Measurements from ENCODE around the gene C2orf15.
A peak's percentile ranks its signal among the peaks of the same experiment; 100 is the strongest.

C2orf15 gene

GRCh38 chr2:99152199-99152895 lies 10.8 kb downstream of the C2orf15 start:
- Histone ChIP-seq H3K27ac (ENCODE audit: extremely low read depth, low read depth, low read length) (no peak overlapping the region), H3K36me3 (ENCODE audit: control insufficient read depth in 2 of 2, insufficient read depth in 1 of 2, low read length in 2 of 2) (peaks cover 0 to 9% of the 10 kb centered on the region in 2 experiments; a peak in 2 of 3 replicates), H3K4me3 (ENCODE audit: low read depth, low read length) (no peak overlapping the region), H3K4me1 (ENCODE audit: control insufficient read depth, insufficient read depth, low read length) (peaks cover 3% of the 10 kb centered on the region; the same call in 1 of the 2 replicates), H3K9me3 (ENCODE audit: control insufficient read depth, insufficient read depth, low read depth, low read length) (no peaks in the 10 kb centered on the region)
- ChIA-PET POLR2A (interaction anchor here (5.8 kb wide), 1 partner anchor 11 kb away, joined by 58 read pairs; the partner anchor contains the start of gene C2orf15), CTCF (interaction anchor here (0.8 kb wide), 1 partner anchor 185 kb away, joined by 3 read pairs; the partner anchor contains the start of gene EIF5B)
- TF ChIP-seq MZF1 (tag by site-specific recombination; IDR thresholded peaks at IDR 0.05; ENCODE audit: borderline replicate concordance) (no peak), PBX3 (CRISPR knock-in tag; IDR thresholded peaks at IDR 0.05) (no peak), GLIS1 (tag by site-specific recombination; IDR thresholded peaks at IDR 0.05) (no peak), GLI4 (tag by site-specific recombination; IDR thresholded peaks at IDR 0.05) (no peak), ZNF449 (tag by site-specific recombination; IDR thresholded peaks at IDR 0.05) (no peak), PRDM1 (tag by site-specific recombination; IDR thresholded peaks at IDR 0.05) (0 out of 2 replicates have a peak, but pooled peaks have one; percentile 28), ZNF48 (tag by site-specific recombination; IDR thresholded peaks at IDR 0.05) (no peak), ZNF501 (tag by site-specific recombination; IDR thresholded peaks at IDR 0.05) (no peak)

GRCh38 chr2:99153921-99154604 lies 12.6 kb downstream of the C2orf15 start:
- H3K4me1 ChIP-seq (ENCODE audit: control insufficient read depth, insufficient read depth, low read length), result peaks cover 3% of the 10 kb centered on the region; the same call in 1 of the 2 replicates
- ChIA-PET CTCF (interaction anchor here (1.7 kb wide), 1 partner anchor 13 kb away, joined by 3 read pairs; no protein-coding TSS in a partner anchor), POLR2A (interaction anchor here (1.2 to 5.8 kb wide), 7 partner anchors 13 to 183 kb away, joined by 3 to 58 read pairs (median 4); partner anchors contain the start of genes C2orf15, EIF5B, MITD1 and MRPL30)
- H3K27ac ChIP-seq (ENCODE audit: extremely low read depth, low read depth, low read length), result 0 out of 2 replicates have a peak overlapping the region, but pooled peaks have one; percentile 71
- TF ChIP-seq ZNF133 (tag by site-specific recombination; IDR thresholded peaks at IDR 0.05) (no peak), ZNF585B (tag by site-specific recombination; IDR thresholded peaks at IDR 0.05) (no peak), ZBTB1 (tag by site-specific recombination; IDR thresholded peaks at IDR 0.05) (no peak), PBX3 (CRISPR knock-in tag; IDR thresholded peaks at IDR 0.05) (no peak), ZNF157 (tag by site-specific recombination; IDR thresholded peaks at IDR 0.05) (no peak), ZNF266 (tag by site-specific recombination; IDR thresholded peaks at IDR 0.05; ENCODE audit: low read depth) (no peak), ZNF791 (tag by site-specific recombination; IDR thresholded peaks at IDR 0.05) (no peak), ZNF645 (tag by site-specific recombination; IDR thresholded peaks at IDR 0.05) (no peak), ZNF280C (tag by site-specific recombination; IDR thresholded peaks at IDR 0.05) (no peak), SCRT2 (tag by site-specific recombination; IDR thresholded peaks at IDR 0.05) (no peak)
- peak overlapping the region; percentile 63 for H3K4me3 ChIP-seq (ENCODE audit: low read depth, low read length)
- H3K36me3 ChIP-seq (ENCODE audit: control insufficient read depth in 2 of 2, insufficient read depth in 1 of 2, low read length in 2 of 2), result peaks cover 0 to 17% of the 10 kb centered on the region in 2 experiments; a peak in 2 of 3 replicates
- H3K9me3 ChIP-seq (ENCODE audit: control insufficient read depth, insufficient read depth, low read depth, low read length), result no peaks in the 10 kb centered on the region
